GM12878 (cell line): ENCODE results near the gene CSRP1. TPM values are rescaled to one million over a fixed set of nuclear protein-coding genes. Genes with fewer than 3 reads are reported as not detected.
A peak's percentile ranks its signal among the peaks of the same experiment; 100 is the strongest.

Experiments used
- ATAC-seq: fragments of 200-7000 bp; cut with Tn5 transposase; 3 replicates; pipeline ENCODE4 v1.9.1; 2020; ENCODE audit warnings: mild to moderate bottlenecking, moderate library complexity
- BruUV-seq: library from RNA; stranded (reverse); fragments of 400-500 nt; replicated peaks from 2 replicates; lab custom pipeline; 2021; lab: Mats Ljungman, UMichigan
- CTCF ChIA-PET: fragments of 300-600 bp; sonication (Branson Sonifier 250); formaldehyde crosslinking; extraction: SDS; loops from one replicate; lab custom pipeline; 2021; ENCODE audit warnings: inconsistent platforms; lab: Yijun Ruan, JAX
- POLR2A ChIA-PET: fragments of 350-600 bp; formaldehyde crosslinking; extraction: SDS; loops from one replicate; lab custom pipeline; 2021; ENCODE audit warnings: inconsistent platforms; lab: Charles Lee
- RAD21 ChIA-PET: fragments of 300-600 bp; sonication (Branson Sonifier 250); formaldehyde crosslinking; loops from one replicate; lab custom pipeline; 2023; ENCODE audit warnings: antibody characterized with exemption; ENCODE audit not compliant: unreplicated experiment; lab: Charles Lee
- SMC1A ChIA-PET: fragments of 300-600 bp; sonication (Branson Sonifier 250); formaldehyde crosslinking; loops from one replicate; lab custom pipeline; 2023; ENCODE audit not compliant: unreplicated experiment, uncharacterized antibody; lab: Charles Lee
- DNase-seq: peaks from one replicate; pipeline ENCODE4 v3.0.0-alpha.2; 2011; ENCODE audit warnings: low read depth, low spot score
- FAIRE-seq: peaks from 3 replicates; lab custom pipeline; 2011; peaks lifted over from hg19 to GRCh38; lab: Jason Lieb, UNC
- H2AFZ ChIP-seq: 2 replicates; pipeline ENCODE4 v1.6.0; 2011; ENCODE audit warnings: low read depth, low read length, control low read depth; ENCODE audit not compliant: control insufficient read depth
- H3K27ac ChIP-seq: 2 replicates; pipeline ENCODE4 v1.5.1; 2011; ENCODE audit warnings: control low read depth; ENCODE audit not compliant: control insufficient read depth, insufficient read depth
- H3K27me3 ChIP-seq, 2 experiments: replicated peaks in 1 of 2; 2 replicates each; pipeline versions ENCODE4 v1.6.0 to v1.6.1; 2011; ENCODE audit warnings: low read length in 1 of 2; ENCODE audit not compliant: control insufficient read depth in 2 of 2, insufficient read depth in 2 of 2
- H3K36me3 ChIP-seq, 2 experiments: 2 replicates each; pipeline ENCODE4 v1.5.1; 2011; ENCODE audit warnings: low read length in 1 of 2; ENCODE audit not compliant: control insufficient read depth in 2 of 2, insufficient read depth in 2 of 2
- H3K4me1 ChIP-seq: 2 replicates; pipeline ENCODE4 v1.6.1; 2011; ENCODE audit warnings: mild to moderate bottlenecking, low read length, moderate library complexity, mixed read lengths; ENCODE audit not compliant: control insufficient read depth, insufficient read depth
- H3K4me2 ChIP-seq: 2 replicates; pipeline ENCODE4 v1.6.0; 2011; ENCODE audit warnings: control low read depth; ENCODE audit not compliant: control insufficient read depth, insufficient read depth
- H3K4me3 ChIP-seq: fragments of 200-600 bp; sonication (generic); 2 replicates; pipeline ENCODE4 v1.5.1; 2016
- H3K79me2 ChIP-seq: 2 replicates; pipeline ENCODE4 v1.6.0; 2011; ENCODE audit warnings: low read length; ENCODE audit not compliant: control insufficient read depth, insufficient read depth
- H3K9ac ChIP-seq: 2 replicates; pipeline ENCODE4 v1.8.0; 2011; ENCODE audit warnings: low read length, control low read depth, mixed read lengths; ENCODE audit not compliant: control insufficient read depth, insufficient read depth
- H3K9me3 ChIP-seq: replicated peaks from 3 replicates; pipeline ENCODE4 v1.5.1; 2011; ENCODE audit warnings: mild to moderate bottlenecking, low read length; ENCODE audit not compliant: control insufficient read depth, insufficient read depth
- H4K20me1 ChIP-seq: 2 replicates; pipeline ENCODE4 v1.6.0; 2011; ENCODE audit not compliant: control insufficient read depth, insufficient read depth
- FOS ChIP-seq: IDR thresholded peaks from 3 replicates; pipeline ENCODE4 v1.6.1; 2011; ENCODE audit warnings: borderline replicate concordance; ENCODE audit not compliant: insufficient read length; ENCODE audit errors: extremely low read depth
- IKZF1 ChIP-seq: fragments of 450-650 bp; conservative IDR thresholded peaks from 2 replicates; pipeline ENCODE4 v1.6.1; 2017; ENCODE audit warnings: antibody characterized with exemption, mild to moderate bottlenecking
- MTA3 ChIP-seq: IDR thresholded peaks from 2 replicates; pipeline ENCODE4 v1.6.1; 2012; ENCODE audit warnings: low read length, inconsistent platforms, borderline replicate concordance
- POLR2A ChIP-seq: IDR thresholded peaks from 2 replicates; pipeline ENCODE4 v1.6.1; 2011; ENCODE audit warnings: low read depth, mild to moderate bottlenecking, low read length
- SRF ChIP-seq, 2 experiments: IDR thresholded peaks; 2 replicates each; pipeline ENCODE4 v1.6.1; 2011; ENCODE audit warnings: low read depth in 2 of 2, low read length in 2 of 2, mild to moderate bottlenecking in 1 of 2, moderate library complexity in 1 of 2
- YY1 ChIP-seq: IDR thresholded peaks from 2 replicates; pipeline ENCODE4 v1.6.1; 2011; ENCODE audit warnings: low read depth, mild to moderate bottlenecking, low read length
- WGBS: methylation state at CpG from one replicate; pipeline ENCODE4 v1.1.6; 2016; ENCODE audit warnings: low lambda C conversion rate; ENCODE audit not compliant: insufficient replicate concordance, insufficient coverage; ENCODE audit errors: missing lambda C conversion rate; 5-methylcytosine and 5-hydroxymethylcytosine counted together
- in situ Hi-C: fragments of 300-500 bp; cut with MboI; formaldehyde crosslinking; loops from 9 replicates; pipeline ENCODE4 v1.14.3; 2018; ENCODE audit warnings: mixed read lengths
- intact Hi-C: fragments of 100-400 bp; cut with micrococcal nuclease; formaldehyde crosslinking; loops from one replicate; pipeline ENCODE4 v1.14.2; 2022; ENCODE audit not compliant: unreplicated experiment
- polyA plus RNA-seq, 11 experiments: library from polyadenylated mRNA; depleted of rRNA in 4 of 11; unstranded in 6 of 11; stranded (reverse) in 5 of 11; fragments of >200 nt; fragmentation: Nextera tagmentation in 4 of 11; fragmentation: Illumina TruSeq in 1 of 11; extraction: Ambion mirVana in 4 of 11; extraction: Trizol in 1 of 11; gene quantifications; 1 replicate in 1 of 11; 2 replicates in 10 of 11; pipeline versions ENCODE4 v1.2.1 to v1.2.3, GENCODE V29; 2011 to 2016; ENCODE audit warnings: inconsistent platforms in 2 of 11, missing spikeins in 2 of 11, low read depth in 1 of 11
- total RNA-seq, 4 experiments: library from RNA; depleted of rRNA in 3 of 4; stranded (reverse); fragments of >200 nt in 3 of 4; fragmentation: Illumina TruSeq in 1 of 4; extraction: Trizol in 1 of 4; gene quantifications; 2 replicates each; pipeline versions ENCODE4 v1.2.1 to v1.2.3, GENCODE V29; 2013 to 2021

The CSRP1 gene
- total and polyA plus RNA-seq, 10 of the 15 experiments (the other 5 are each of a cell fraction or from before 2014, with no cell fraction given), result 23.4 to 99.2 (median 80.7) TPM

DNA sequence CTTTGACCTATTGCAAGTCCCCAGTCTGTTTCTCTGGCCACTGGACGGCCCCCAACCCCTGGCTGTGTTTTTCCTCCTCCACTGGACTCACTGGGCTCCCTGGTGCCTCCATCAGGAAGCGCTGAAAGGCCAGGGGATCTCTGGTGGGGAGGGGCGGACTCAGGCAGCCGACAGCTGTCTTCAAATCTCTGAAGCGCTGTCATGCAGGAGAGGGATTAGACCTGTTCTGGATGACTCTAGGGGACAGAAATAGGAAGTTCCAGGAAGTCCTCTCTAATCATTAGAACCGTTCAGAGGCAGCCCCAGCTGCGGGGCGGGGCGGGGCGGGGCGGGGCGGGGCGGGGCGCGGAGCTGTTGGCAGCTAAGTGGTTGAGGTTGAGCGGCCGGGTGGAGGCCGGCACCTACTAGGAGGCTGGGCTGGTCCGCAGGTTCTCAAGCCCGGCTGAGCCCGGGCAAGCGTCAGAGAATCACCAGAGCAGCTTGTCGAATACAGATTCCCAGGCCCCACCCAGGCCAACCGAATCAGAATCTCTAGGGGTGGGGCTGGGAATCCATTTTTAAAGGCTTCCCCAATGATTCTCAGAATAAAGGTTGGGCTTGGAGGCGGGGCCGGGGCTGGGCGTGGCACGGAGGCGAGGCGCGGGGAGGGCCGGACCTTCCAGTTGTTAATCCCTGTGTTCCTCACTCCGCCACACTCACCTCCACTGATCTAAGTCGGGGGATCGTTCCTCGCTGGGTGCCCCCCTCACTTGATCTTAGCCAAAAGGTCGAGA is 26.5 kb downstream of the CSRP1 start:
- ChIA-PET SMC1A (interaction anchor here (0.6 to 17.2 kb wide), 17 partner anchors 8 to 929 kb away, joined by 3 to 514 read pairs (median 6); partner anchors contain the start of genes CSRP1 and PHLDA3), POLR2A (interaction anchor here (0.5 to 5.2 kb wide), 8 partner anchors 13 to 349 kb away, joined by 3 to 68 read pairs (median 10); partner anchors contain the start of genes CSRP1, IPO9 and PHLDA3), CTCF (interaction anchor here (0.9 to 17.1 kb wide), 33 partner anchors 8 to 680 kb away, joined by 3 to 814 read pairs (median 12); partner anchors contain the start of genes CSRP1, PHLDA3 and PTPN7), RAD21 (interaction anchor here (0.9 to 14.2 kb wide), 16 partner anchors 8 to 349 kb away, joined by 3 to 505 read pairs (median 9); partner anchors contain the start of genes CSRP1 and PHLDA3)
- intact Hi-C loops (no loop called here), in situ Hi-C loops (no loop called here)
- Histone ChIP-seq H2AFZ (peak overlapping the region; percentile 70), H4K20me1 (no peaks in the 10 kb centered on the region), H3K9me3 (no peaks in the 10 kb centered on the region), H3K9ac (peak overlapping the region; percentile 18; the same call in 1 of the 2 replicates), H3K79me2 (no peaks in the 10 kb centered on the region), H3K36me3 (peaks cover 0 to 6% of the 10 kb centered on the region in 2 experiments; a peak in 3 of 4 replicates), H3K4me3 (peak overlapping the region; percentile 57; the same call in 1 of the 2 replicates), H3K4me1 (peaks cover 54% of the 10 kb centered on the region), H3K27ac (no peak overlapping the region), H3K4me2 (peak overlapping the region; percentile 78), H3K27me3 (no peaks in the 10 kb centered on the region)
- WGBS, result 4% methylated on average over 24 of the region's 37 CpGs
- FAIRE-seq (no peak), ATAC-seq (peak; percentile 71), DNase-seq (no peak)
- peak; percentile 39; the same call in 1 of the 2 replicates for TF ChIP-seq IKZF1
- TF ChIP-seq POLR2A, result peak; percentile 31; the same call in 1 of the 2 replicates
- no peak for TF ChIP-seq SRF (IDR thresholded peaks at IDR 0.05; ENCODE audit: low read depth in 2 of 2, low read length in 2 of 2)
- peak; percentile 72 for TF ChIP-seq YY1
- TF ChIP-seq FOS, result no peak
- no peak for TF ChIP-seq MTA3
- no TSS peak for BruUV-seq
